Measurements from ENCODE around the gene UCP3.

DNA sequence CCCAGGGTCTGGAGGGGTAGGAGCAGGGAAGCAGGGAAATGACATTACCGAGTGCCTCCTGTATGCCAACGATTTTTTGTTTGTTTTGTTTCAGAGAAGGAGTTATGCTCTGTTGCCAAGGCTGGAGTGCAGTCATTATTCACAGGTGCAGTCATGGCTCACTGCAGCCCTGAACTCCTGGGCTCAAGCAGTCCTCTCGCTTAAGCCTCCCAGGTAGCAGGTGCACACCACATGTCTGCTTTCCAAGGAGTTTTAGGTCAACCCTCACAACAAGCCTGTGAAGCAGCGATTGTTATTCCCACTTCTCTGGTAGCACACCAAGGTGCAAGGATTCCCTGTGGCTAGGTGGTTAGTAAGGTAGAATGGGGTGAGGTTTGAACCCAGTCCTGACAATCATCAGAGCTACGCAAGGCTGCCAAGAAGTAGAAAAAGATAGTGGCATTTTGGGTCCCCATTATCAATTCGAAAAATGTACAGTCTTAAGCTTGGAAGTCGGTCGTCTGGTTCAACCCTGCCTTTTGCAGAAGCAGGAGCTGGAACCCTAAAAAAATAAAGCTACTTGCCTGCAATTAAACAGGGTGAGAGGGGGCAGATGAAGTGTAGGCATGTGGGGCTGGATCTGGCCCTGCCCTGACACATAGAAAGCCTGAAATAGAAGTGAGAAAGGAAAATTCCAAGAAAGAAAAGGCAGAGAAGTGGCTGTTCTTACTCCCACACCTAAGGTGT is 9.1 kb downstream of the UCP3 start:
- TF ChIP-seq EZH2 (IDR thresholded peaks at IDR 0.05; ENCODE audit: low read length) (no peak), CTCF (optimal IDR thresholded peaks at IDR 0.05 in 1 of 3, IDR thresholded peaks at IDR 0.05 in 1 of 3, conservative IDR thresholded peaks at IDR 0.05 in 1 of 3; ENCODE audit: extremely low read depth in 1 of 3, insufficient read depth in 2 of 3, low read length in 3 of 3) (no peak)

Data from keratinocyte (primary cell).